Smooth muscle cell (in vitro differentiated cells): ENCODE measurements around the gene NSF. TPM values are rescaled to one million over a fixed set of nuclear protein-coding genes. Genes with fewer than 3 reads are reported as not detected.
A peak's percentile ranks its signal among the peaks of the same experiment; 100 is the strongest.
"Not testable (repeated sequence)": the region's sequence is repeated elsewhere in the genome, so short reads cannot be mapped to it uniquely, and the experiment has no call there.

ENCODE experiments used
- DNase-seq: peaks from one replicate; lab custom pipeline; 2025; ENCODE audit not compliant: unreplicated experiment; lab: John Stamatoyannopoulos, UW
- H2AFZ ChIP-seq: fragments of 200-600 bp; sonication (generic); 2 replicates; pipeline ENCODE4 v1.6.0; 2016; ENCODE audit warnings: antibody characterized with exemption, low read depth, mild to moderate bottlenecking
- H3F3A ChIP-seq: fragments of 200-600 bp; sonication (generic); 2 replicates; pipeline ENCODE4 v1.6.0; 2017; ENCODE audit warnings: antibody characterized with exemption, low read depth
- H3K27ac ChIP-seq: fragments of 200-600 bp; sonication (generic); 2 replicates; pipeline ENCODE4 v1.5.1; 2016; ENCODE audit warnings: low read depth, mild to moderate bottlenecking
- H3K27me3 ChIP-seq: fragments of 200-600 bp; sonication (generic); 2 replicates; pipeline ENCODE4 v1.6.1; 2016; ENCODE audit warnings: low read depth, mild to moderate bottlenecking
- H3K36me3 ChIP-seq: fragments of 200-600 bp; sonication (generic); 2 replicates; pipeline ENCODE4 v1.5.1; 2016; ENCODE audit warnings: low read depth
- H3K4me1 ChIP-seq: fragments of 200-600 bp; sonication (generic); 2 replicates; pipeline ENCODE4 v1.5.1; 2016; ENCODE audit warnings: low read depth
- H3K4me2 ChIP-seq: fragments of 200-600 bp; sonication (generic); 2 replicates; pipeline ENCODE4 v1.6.0; 2016; ENCODE audit warnings: mild to moderate bottlenecking
- H3K4me3 ChIP-seq: fragments of 200-600 bp; sonication (generic); 2 replicates; pipeline ENCODE4 v1.5.1; 2016; ENCODE audit warnings: mild to moderate bottlenecking
- H3K79me2 ChIP-seq: fragments of 200-600 bp; sonication (generic); 2 replicates; pipeline ENCODE4 v1.6.0; 2016; ENCODE audit warnings: low read depth, mild to moderate bottlenecking
- H3K9ac ChIP-seq: fragments of 200-600 bp; sonication (generic); 2 replicates; pipeline ENCODE4 v1.6.0; 2016; ENCODE audit warnings: low read depth
- H3K9me3 ChIP-seq: fragments of 200-600 bp; sonication (generic); replicated peaks from 2 replicates; pipeline ENCODE4 v1.5.1; 2016; ENCODE audit warnings: low read depth
- H4K20me1 ChIP-seq: fragments of 200-600 bp; sonication (generic); 2 replicates; pipeline ENCODE4 v1.6.0; 2016; ENCODE audit warnings: low read depth
- CTCF ChIP-seq: fragments of 200-600 bp; sonication (generic); IDR thresholded peaks from 2 replicates; pipeline ENCODE4 v1.5.1; 2017; ENCODE audit warnings: borderline replicate concordance, mild to moderate bottlenecking, antibody characterized with exemption; ENCODE audit not compliant: insufficient read depth, poor library complexity, severe bottlenecking
- WGBS: methylation state at CpG from one replicate; pipeline ENCODE4 v1.1.7; 2016; ENCODE audit warnings: low lambda C conversion rate; 5-methylcytosine and 5-hydroxymethylcytosine counted together
- polyA plus RNA-seq: library from polyadenylated mRNA; unstranded; fragments of >200 nt; fragmentation: Nextera tagmentation; extraction: Ambion mirVana; gene quantifications from 2 replicates; pipeline ENCODE4 v1.2.1, GENCODE V29; 2016
- total RNA-seq: library from RNA; depleted of rRNA; stranded (reverse); fragments of >200 nt; gene quantifications from 2 replicates; pipeline ENCODE4 v1.2.3, GENCODE V29; 2014

NSF gene
- total and polyA plus RNA-seq, 2 experiments from 2014 or later, result 27.7 to 34.0 TPM

GRCh38 chr17:46641861-46642656 lies 51.6 kb downstream of the NSF start:
- not testable (repeated sequence) for H3K4me2 ChIP-seq, H3K9ac ChIP-seq, H3F3A ChIP-seq, H3K79me2 ChIP-seq, H3K4me3 ChIP-seq, H2AFZ ChIP-seq, H3K36me3 ChIP-seq, H3K27me3 ChIP-seq, H4K20me1 ChIP-seq, H3K9me3 ChIP-seq, DNase-seq, H3K27ac ChIP-seq, H3K4me1 ChIP-seq
- peak; percentile 3 for TF ChIP-seq CTCF
- 0% methylated on average over 1 of the region's 2 CpGs for WGBS

- not testable (repeated sequence) for H3K27me3 ChIP-seq
Measured at GRCh38 chr17:46647251-46647650, 56.8 kb downstream of the NSF start.

GRCh38 chr17:46647688-46648278 lies 57.3 kb downstream of the NSF start:
- not testable (repeated sequence) for H2AFZ ChIP-seq, H3K36me3 ChIP-seq

More at GRCh38 chr17:46647251-46647650, 56.8 kb downstream of the NSF start:
- H2AFZ ChIP-seq, H3K27ac ChIP-seq, DNase-seq, H3K36me3 ChIP-seq, H3K79me2 ChIP-seq, H3K4me3 ChIP-seq, H3K9me3 ChIP-seq, H3K4me1 ChIP-seq, H3K9ac ChIP-seq, H4K20me1 ChIP-seq, H3F3A ChIP-seq, H3K4me2 ChIP-seq: not testable (repeated sequence)
- no CpG with 5 or more reads among the region's 2 CpGs for WGBS

GRCh38 chr17:46649246-46649645 lies 58.8 kb downstream of the NSF start:
- not testable (repeated sequence) for H3K9me3 ChIP-seq, H2AFZ ChIP-seq, H3K27ac ChIP-seq, H3K4me3 ChIP-seq, H3K9ac ChIP-seq, H3K4me1 ChIP-seq, H4K20me1 ChIP-seq, DNase-seq, H3K36me3 ChIP-seq, H3K79me2 ChIP-seq, H3F3A ChIP-seq, H3K27me3 ChIP-seq, H3K4me2 ChIP-seq
- WGBS, result 99% methylated on average over 7 of the region's 7 CpGs

More at GRCh38 chr17:46647688-46648278, 57.3 kb downstream of the NSF start:
- not testable (repeated sequence) for H3K9me3 ChIP-seq, H3K79me2 ChIP-seq, H3K4me1 ChIP-seq, H3K9ac ChIP-seq, H3K4me3 ChIP-seq, H3F3A ChIP-seq, H3K4me2 ChIP-seq, H3K27me3 ChIP-seq, H3K27ac ChIP-seq, DNase-seq, H4K20me1 ChIP-seq
- no CpG with 5 or more reads among the region's 2 CpGs for WGBS

GRCh38 chr17:46652024-46652643 lies 61.7 kb downstream of the NSF start:
- not testable (repeated sequence) for H3K4me1 ChIP-seq, DNase-seq, H3K9me3 ChIP-seq, H3K79me2 ChIP-seq, H3K36me3 ChIP-seq, H4K20me1 ChIP-seq, H3K4me3 ChIP-seq, H3K27ac ChIP-seq, H3K27me3 ChIP-seq, H2AFZ ChIP-seq, H3K9ac ChIP-seq, H3K4me2 ChIP-seq, H3F3A ChIP-seq
- no CpG with 5 or more reads among the region's 7 CpGs for WGBS

GRCh38 chr17:46658235-46658634 lies 67.8 kb downstream of the NSF start:
- H3K9me3 ChIP-seq, H3F3A ChIP-seq, H3K4me1 ChIP-seq, H3K4me2 ChIP-seq, H3K27ac ChIP-seq, H3K36me3 ChIP-seq, H3K4me3 ChIP-seq, H3K9ac ChIP-seq, H3K27me3 ChIP-seq, H2AFZ ChIP-seq, DNase-seq, H3K79me2 ChIP-seq, H4K20me1 ChIP-seq: not testable (repeated sequence)
- no CpG with 5 or more reads among the region's 5 CpGs for WGBS

GRCh38 chr17:46659702-46660101 lies 69.2 kb downstream of the NSF start:
- H3K27me3 ChIP-seq, H3K36me3 ChIP-seq, H4K20me1 ChIP-seq, H3K4me3 ChIP-seq, H2AFZ ChIP-seq, H3K4me2 ChIP-seq, H3K79me2 ChIP-seq, H3K9ac ChIP-seq, H3K9me3 ChIP-seq, DNase-seq, H3F3A ChIP-seq, H3K4me1 ChIP-seq, H3K27ac ChIP-seq: not testable (repeated sequence)
- 50% methylated on average over 2 of the region's 4 CpGs for WGBS
